Measurements from ENCODE around the gene CTNNBIP1. TPM values are rescaled to one million over a fixed set of nuclear protein-coding genes. Genes with fewer than 3 reads are reported as not detected.

Gene CTNNBIP1
- total and polyA plus RNA-seq, 4 donors: 6.7 to 10.6 (median 9.6) TPM

GRCh38 chr1:9889411-9889810, 20.7 kb downstream of the CTNNBIP1 start (continued):
- TF ChIP-seq ATF3 (IDR thresholded peaks at IDR 0.05) (no peak), FOXA2 (IDR thresholded peaks at IDR 0.05) (no peak)
- TF ChIP-seq, protein P1, sequence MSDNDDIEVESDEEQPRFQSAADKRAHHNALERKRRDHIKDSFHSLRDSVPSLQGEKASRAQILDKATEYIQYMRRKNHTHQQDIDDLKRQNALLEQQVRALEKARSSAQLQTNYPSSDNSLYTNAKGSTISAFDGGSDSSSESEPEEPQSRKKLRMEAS (IDR thresholded peaks at IDR 0.05): no peak

GRCh38 chr1:9888886-9889285, 21.2 kb downstream of the CTNNBIP1 start:
- no peak overlapping the region for H3K27ac ChIP-seq (ENCODE audit: low read depth in 1 of 2, low read length in 2 of 2)
- peaks cover 0 to 3% (median under 1%) of the 10 kb centered on the region in 4 donors for H3K36me3 ChIP-seq (ENCODE audit: control insufficient read depth in 4 of 4, insufficient read depth in 3 of 4, low read depth in 1 of 4, low read length in 3 of 4)
- H3K27me3 ChIP-seq (ENCODE audit: control insufficient read depth in 4 of 4, insufficient read depth in 4 of 4, low read length in 3 of 4): no peaks in the 10 kb centered on the region
- no peak for DNase-seq (ENCODE audit: low spot score)
- H3K9ac ChIP-seq (ENCODE audit: low read depth in 1 of 2, low read length in 2 of 2): no peak overlapping the region
- peaks cover 0 to 3% (median 1%) of the 10 kb centered on the region in 4 donors for H3K4me1 ChIP-seq (ENCODE audit: control insufficient read depth in 4 of 4, insufficient read depth in 4 of 4, low read length in 3 of 4)
- WGBS: 94% methylated on average over 9 of the region's 9 CpGs
- no peak overlapping the region for H3K4me3 ChIP-seq (ENCODE audit: low read depth in 1 of 3, low read length in 3 of 3)
- no peaks in the 10 kb centered on the region for H3K9me3 ChIP-seq (ENCODE audit: control insufficient read depth in 4 of 4, low read length in 3 of 4)
- TF ChIP-seq HNF4A (conservative IDR thresholded peaks at IDR 0.05) (no peak), EGR1 (IDR thresholded peaks at IDR 0.05; ENCODE audit: low read depth in 2 of 2) (no peak), NR2F2 (IDR thresholded peaks at IDR 0.05) (no peak), JUND (IDR thresholded peaks at IDR 0.05) (no peak), FOXA1 (IDR thresholded peaks at IDR 0.05) (no peak), ATF3 (IDR thresholded peaks at IDR 0.05) (no peak), REST (IDR thresholded peaks at IDR 0.05) (no peak), TAF1 (conservative IDR thresholded peaks at IDR 0.05) (no peak), YY1 (IDR thresholded peaks at IDR 0.05) (no peak)
- TF ChIP-seq, protein P1 (IDR thresholded peaks at IDR 0.05): no peak
- TF ChIP-seq, protein P2, sequence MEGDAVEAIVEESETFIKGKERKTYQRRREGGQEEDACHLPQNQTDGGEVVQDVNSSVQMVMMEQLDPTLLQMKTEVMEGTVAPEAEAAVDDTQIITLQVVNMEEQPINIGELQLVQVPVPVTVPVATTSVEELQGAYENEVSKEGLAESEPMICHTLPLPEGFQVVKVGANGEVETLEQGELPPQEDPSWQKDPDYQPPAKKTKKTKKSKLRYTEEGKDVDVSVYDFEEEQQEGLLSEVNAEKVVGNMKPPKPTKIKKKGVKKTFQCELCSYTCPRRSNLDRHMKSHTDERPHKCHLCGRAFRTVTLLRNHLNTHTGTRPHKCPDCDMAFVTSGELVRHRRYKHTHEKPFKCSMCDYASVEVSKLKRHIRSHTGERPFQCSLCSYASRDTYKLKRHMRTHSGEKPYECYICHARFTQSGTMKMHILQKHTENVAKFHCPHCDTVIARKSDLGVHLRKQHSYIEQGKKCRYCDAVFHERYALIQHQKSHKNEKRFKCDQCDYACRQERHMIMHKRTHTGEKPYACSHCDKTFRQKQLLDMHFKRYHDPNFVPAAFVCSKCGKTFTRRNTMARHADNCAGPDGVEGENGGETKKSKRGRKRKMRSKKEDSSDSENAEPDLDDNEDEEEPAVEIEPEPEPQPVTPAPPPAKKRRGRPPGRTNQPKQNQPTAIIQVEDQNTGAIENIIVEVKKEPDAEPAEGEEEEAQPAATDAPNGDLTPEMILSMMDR (IDR thresholded peaks at IDR 0.05; ENCODE audit: low read depth, low read length, missing input control): no peak
- TF ChIP-seq, protein P3, sequence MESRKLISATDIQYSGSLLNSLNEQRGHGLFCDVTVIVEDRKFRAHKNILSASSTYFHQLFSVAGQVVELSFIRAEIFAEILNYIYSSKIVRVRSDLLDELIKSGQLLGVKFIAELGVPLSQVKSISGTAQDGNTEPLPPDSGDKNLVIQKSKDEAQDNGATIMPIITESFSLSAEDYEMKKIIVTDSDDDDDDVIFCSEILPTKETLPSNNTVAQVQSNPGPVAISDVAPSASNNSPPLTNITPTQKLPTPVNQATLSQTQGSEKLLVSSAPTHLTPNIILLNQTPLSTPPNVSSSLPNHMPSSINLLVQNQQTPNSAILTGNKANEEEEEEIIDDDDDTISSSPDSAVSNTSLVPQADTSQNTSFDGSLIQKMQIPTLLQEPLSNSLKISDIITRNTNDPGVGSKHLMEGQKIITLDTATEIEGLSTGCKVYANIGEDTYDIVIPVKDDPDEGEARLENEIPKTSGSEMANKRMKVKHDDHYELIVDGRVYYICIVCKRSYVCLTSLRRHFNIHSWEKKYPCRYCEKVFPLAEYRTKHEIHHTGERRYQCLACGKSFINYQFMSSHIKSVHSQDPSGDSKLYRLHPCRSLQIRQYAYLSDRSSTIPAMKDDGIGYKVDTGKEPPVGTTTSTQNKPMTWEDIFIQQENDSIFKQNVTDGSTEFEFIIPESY (IDR thresholded peaks at IDR 0.05): no peak

All from liver (tissue), 9 donors.